Measurements from ENCODE around the gene ITPRID1.

Gene ITPRID1

DNA sequence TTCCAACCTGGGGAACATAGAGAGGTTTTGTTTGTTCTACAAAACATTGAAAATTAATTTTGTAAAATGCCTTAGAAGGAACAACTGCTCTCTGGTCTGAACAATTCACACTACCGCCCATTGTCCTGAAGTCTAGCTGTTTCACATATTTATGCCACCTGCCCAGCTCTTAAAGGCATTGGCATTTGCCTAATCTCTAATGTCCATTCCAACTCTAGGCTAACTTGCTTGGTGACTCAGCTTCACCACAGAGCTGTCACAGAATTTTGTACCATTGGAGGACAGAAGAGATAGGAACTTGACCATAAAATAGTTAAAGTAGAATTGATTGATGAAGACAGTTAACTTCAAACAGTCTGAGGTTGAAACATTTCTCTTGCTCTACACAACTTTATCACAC lies 119.6 kb downstream of the ITPRID1 start:
- FAIRE-seq = no peak
- no peak for DNase-seq (ENCODE audit: low spot score)

GRCh38 chr7:31633894-31634494 lies 120.1 kb downstream of the ITPRID1 start:
- peak; percentile 23 for FAIRE-seq

GRCh38 chr7:31640381-31640780 lies 126.5 kb downstream of the ITPRID1 start:
- FAIRE-seq (no peak), DNase-seq (ENCODE audit: low spot score) (no peak)

More at GRCh38 chr7:31633894-31634494, 120.1 kb downstream of the ITPRID1 start:
- DNase-seq (ENCODE audit: low spot score) = peak; percentile 77

DNA sequence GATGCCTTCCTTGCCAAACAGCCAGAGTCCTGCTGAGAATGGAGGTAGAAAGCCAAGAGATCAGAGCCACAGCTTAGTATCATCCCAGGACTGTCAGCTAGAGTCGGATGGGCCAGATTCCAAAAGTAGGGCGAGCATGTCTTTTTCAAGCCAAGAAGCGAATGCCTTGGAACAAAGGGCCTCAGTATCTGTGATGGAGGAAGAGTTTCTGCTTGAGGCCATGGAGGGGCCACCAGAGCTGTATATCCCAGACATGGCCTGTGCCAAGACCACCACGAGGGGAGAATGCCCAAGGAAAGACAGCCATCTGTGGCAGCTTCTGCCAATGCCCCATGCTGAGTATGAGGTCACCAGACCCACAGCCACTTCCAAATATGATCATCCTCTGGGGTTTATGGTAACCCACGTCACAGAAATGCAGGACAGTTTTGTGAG lies 128.8 kb downstream of the ITPRID1 start:
- FAIRE-seq (peak; percentile 30), DNase-seq (ENCODE audit: low spot score) (no peak)

- FAIRE-seq (peak; percentile 20), DNase-seq (ENCODE audit: low spot score) (no peak)
Observed at GRCh38 chr7:31646942-31647341, 133.1 kb downstream of the ITPRID1 start.

GRCh38 chr7:31647511-31647910 lies 133.6 kb downstream of the ITPRID1 start:
- DNase-seq (ENCODE audit: low spot score) (no peak), FAIRE-seq (no peak)

GRCh38 chr7:31648288-31648687 lies 134.4 kb downstream of the ITPRID1 start:
- DNase-seq (ENCODE audit: low spot score) (peak; percentile 18), FAIRE-seq (no peak)

DNA sequence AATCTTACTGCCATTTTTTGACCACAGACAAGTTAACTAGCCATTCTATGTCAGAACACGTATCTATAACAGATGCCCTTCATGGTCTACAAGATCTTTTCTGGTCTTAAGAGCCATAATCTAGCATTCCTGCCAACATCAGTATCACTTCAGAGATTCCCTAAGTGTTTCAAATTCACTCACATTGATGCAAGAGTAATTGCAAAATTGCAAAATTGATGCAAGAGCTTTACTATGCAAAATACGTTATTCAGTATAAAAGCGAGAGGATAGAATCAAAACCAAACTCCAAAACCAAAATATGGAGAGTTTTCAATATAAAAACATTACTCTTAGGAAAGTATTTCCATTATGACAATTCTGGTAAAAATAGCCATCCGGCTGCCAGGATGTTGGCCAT lies 135.0 kb downstream of the ITPRID1 start:
- FAIRE-seq = no peak

GRCh38 chr7:31651234-31652062 lies 137.6 kb downstream of the ITPRID1 start:
- DNase-seq (ENCODE audit: low spot score) = no peak

More for the DNA sequence above, 135.0 kb downstream of the ITPRID1 start:
- DNase-seq (ENCODE audit: low spot score) = no peak

DNA sequence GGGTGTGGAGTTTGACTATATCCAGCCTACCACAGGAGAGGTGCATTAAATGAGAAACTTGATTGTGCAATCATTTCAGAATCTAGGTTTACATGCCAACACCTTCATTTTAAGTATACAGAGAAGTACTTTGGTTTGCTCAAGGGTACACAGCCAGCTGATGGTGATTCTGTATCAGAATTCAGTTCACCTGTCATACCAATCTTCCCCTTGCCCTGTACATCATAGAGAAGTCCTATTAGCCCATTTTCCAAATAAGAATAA lies 138.1 kb downstream of the ITPRID1 start:
- DNase-seq (ENCODE audit: low spot score) (no peak), FAIRE-seq (no peak)

More at GRCh38 chr7:31651234-31652062, 137.6 kb downstream of the ITPRID1 start:
- no peak for FAIRE-seq

GRCh38 chr7:31663072-31663471 lies 149.2 kb downstream of the ITPRID1 start:
- DNase-seq (ENCODE audit: low spot score) = peak; percentile 20
- FAIRE-seq = no peak

DNA sequence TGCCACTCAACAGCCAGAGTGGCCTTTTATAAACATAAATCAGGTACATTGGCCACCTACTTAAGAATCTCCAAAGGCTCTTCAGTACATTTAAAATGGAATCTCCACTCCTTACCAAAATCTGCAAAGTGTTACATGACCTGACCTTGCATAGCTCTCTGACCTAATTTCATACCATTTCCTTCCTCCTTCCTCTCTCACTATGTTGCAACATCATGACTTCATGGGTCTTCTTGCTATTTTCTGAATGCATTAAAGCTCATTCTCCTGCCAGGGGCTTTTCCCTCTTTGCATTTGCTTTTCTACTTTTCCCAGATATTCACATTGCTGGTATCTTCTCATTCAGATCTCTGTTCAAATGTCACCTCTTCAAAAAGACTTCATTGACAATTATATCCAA lies 151.0 kb downstream of the ITPRID1 start:
- DNase-seq (ENCODE audit: low spot score) (no peak), FAIRE-seq (no peak)

- no peak for DNase-seq (ENCODE audit: low spot score)
- no peak for FAIRE-seq
Observed at GRCh38 chr7:31665546-31665945, 151.7 kb downstream of the ITPRID1 start.

DNA sequence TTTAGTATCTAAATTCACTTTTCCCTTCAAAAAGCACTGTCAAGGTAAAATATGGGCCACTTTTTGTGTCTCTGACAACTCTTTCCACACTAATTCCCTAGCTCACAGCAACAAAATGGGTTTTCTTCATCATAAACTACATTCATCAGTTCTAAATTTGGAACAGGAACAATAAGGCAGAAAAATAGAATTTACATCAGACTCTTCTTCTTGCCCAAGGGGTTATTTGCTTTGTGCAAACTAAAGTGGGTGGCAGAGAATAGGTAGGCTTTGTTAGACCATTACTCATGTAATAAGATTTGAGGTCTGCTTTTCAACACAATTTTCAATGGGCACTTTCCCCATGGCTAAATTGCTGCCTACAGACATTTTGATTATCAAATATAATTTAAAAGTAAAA lies 155.6 kb downstream of the ITPRID1 start:
- FAIRE-seq = no peak
- DNase-seq (ENCODE audit: low spot score) = no peak

- no peak for DNase-seq (ENCODE audit: low spot score)
- no peak for FAIRE-seq
Observed at GRCh38 chr7:31679574-31680305, 165.8 kb downstream of the ITPRID1 start.

DNA sequence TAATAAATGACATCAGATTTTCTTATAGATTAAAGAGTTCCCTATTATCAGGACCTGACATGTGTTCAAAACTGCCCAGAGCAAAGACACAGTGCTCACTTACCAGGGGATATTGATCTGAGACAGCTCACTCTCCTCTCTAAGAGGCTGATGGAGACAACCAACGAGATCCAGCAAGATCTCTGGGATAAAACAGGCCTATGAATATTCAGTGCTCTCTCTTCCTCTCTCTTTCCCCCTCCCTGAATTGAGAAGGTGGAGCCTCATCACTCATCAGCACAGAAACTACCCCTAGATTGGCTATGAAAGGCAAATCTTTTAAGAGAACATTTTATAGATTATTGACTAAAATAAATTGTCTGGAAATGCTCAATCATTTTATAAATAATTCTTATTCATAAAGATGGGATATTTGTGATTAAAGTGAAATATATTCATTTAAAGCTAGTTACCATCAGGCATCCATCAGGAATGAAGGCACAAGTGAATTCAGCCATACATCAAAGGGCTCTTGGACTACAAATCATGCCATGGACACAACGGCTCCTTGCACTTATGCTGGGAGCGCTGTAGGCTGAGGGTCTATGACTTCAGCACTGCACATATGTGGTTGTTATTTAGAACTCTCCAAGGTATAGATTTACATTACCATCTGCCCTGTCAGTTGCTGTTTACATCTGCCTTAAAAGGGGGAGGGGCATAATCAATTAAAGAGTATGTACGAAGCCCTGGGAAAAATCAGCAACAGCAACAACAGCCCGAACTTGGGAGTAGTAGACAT lies 169.7 kb downstream of the ITPRID1 start:
- DNase-seq (ENCODE audit: low spot score) = no peak
- no peak for FAIRE-seq

DNA sequence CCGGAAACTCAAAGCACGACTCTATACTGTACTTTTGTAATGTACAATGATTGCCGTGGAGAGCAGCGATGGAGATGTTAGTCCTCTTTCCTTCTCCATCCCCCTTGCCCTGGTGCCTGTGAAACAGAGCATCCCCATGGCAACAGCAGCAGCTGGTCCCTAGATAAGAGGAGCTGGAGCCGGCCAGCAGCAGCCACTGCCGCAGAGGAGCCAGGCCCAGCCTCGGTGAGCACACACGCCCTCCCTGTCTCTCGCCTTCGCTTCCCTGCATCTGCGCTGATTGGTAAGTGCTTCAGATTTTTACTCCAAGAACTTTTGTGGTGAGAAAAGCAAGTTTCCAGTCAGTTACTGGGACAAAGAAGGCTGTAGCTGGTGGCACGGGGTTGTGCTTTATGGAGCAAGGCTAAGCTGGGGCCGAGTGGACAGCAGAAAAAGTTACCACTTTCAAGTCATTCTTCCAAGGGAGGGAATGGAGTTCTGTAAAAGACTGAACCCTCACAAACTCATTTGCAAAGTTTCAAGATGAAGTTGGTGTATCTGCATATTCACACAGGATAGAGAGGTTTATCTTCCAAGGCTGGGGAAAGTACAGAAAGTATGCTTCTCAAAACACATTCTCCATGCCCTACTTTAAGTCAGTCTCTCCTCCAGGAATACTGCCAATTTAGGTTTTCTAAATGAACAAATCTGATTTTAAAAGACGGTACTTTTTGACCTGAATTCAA lies 173.3 kb downstream of the ITPRID1 start, which contains the start of gene PPP1R17:
Gene PPP1R17, plus strand, starts transcription at position 192 of the 725 bp plus-strand sequence. CDS start 5,227 bp downstream, outside the sequence.
- no peak for DNase-seq (ENCODE audit: low spot score)
- no peak for FAIRE-seq

DNA sequence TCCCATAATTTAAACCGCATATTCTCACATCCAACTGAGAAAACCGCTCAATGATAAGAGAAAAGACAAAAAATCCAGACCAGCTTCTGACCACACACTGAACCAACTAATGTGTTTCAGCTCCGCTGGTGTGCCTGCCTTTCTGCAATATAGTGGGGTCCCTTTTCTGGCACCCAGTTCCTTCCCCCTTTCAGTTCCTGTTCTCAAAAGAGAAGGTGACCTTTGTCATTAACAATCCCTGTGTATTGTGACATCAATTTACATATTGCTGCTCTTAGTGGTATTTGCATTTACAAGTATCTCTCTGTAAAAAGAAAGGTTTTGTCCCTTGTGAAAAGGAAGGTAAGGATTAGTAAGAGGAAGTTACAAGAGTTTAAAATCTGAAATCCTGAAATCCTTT lies 174.5 kb downstream of the ITPRID1 start:
- FAIRE-seq (no peak), DNase-seq (ENCODE audit: low spot score) (no peak)

- DNase-seq (ENCODE audit: low spot score) (no peak), FAIRE-seq (no peak)
Observed at GRCh38 chr7:31688996-31689395, 175.1 kb downstream of the ITPRID1 start.

DNA sequence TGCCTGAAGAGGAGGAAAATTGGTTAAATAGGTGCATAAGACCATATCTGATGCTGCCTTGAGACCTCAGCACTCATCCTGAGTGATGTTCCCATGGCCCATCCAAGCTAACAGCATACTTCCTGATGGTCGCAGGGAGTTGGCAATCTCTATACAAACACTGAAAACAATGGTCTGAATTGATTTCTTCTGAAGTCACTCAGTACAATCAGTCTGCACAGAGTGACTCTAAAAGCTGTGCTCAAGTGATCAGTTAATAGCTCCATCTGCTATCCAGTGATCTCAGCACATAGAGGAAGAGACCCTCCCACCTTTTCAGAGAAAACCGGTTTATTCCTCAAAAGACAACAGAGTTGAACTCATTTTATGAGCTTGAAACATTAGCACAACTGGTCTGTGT lies 177.0 kb downstream of the ITPRID1 start:
- no peak for DNase-seq (ENCODE audit: low spot score)
- FAIRE-seq = peak; percentile 76

GRCh38 chr7:31692451-31692850 lies 178.6 kb downstream of the ITPRID1 start:
- DNase-seq (ENCODE audit: low spot score) (no peak), FAIRE-seq (no peak)
